Neural progenitor cell (in vitro differentiated cells): Measurements from ENCODE around the gene EFNA5. TPM values are rescaled to one million over a fixed set of nuclear protein-coding genes. Genes with fewer than 3 reads are reported as not detected.
"Not testable (repeated sequence)": the region's sequence is repeated elsewhere in the genome, so short reads cannot be mapped to it uniquely, and the experiment has no call there.

ENCODE experiments used
- DNase-seq: peaks from one replicate; pipeline ENCODE4 v3.0.0-alpha.2; 2016; ENCODE audit warnings: low spot score
- H2AFZ ChIP-seq: fragments of 200-600 bp; sonication (generic); replicated peaks from 2 replicates; pipeline ENCODE4 v1.6.1; 2016; ENCODE audit warnings: antibody characterized with exemption
- H3F3A ChIP-seq: fragments of 200-600 bp; sonication (generic); 2 replicates; pipeline ENCODE4 v1.6.1; 2016; ENCODE audit warnings: antibody characterized with exemption, low read depth
- H3K27ac ChIP-seq: fragments of 200-600 bp; sonication (generic); 2 replicates; pipeline ENCODE4 v1.5.1; 2016; ENCODE audit warnings: mild to moderate bottlenecking
- H3K27me3 ChIP-seq: fragments of 200-600 bp; sonication (generic); 2 replicates; pipeline ENCODE4 v1.6.1; 2016; ENCODE audit warnings: mild to moderate bottlenecking, moderate library complexity
- H3K36me3 ChIP-seq: fragments of 200-600 bp; sonication (generic); 2 replicates; pipeline ENCODE4 v1.5.1; 2016
- H3K4me1 ChIP-seq: fragments of 200-600 bp; sonication (generic); 2 replicates; pipeline ENCODE4 v1.6.1; 2016; ENCODE audit warnings: mixed run types
- H3K4me2 ChIP-seq: fragments of 200-600 bp; sonication (generic); 2 replicates; pipeline ENCODE4 v1.6.1; 2016
- H3K4me3 ChIP-seq: fragments of 200-600 bp; sonication (generic); 2 replicates; pipeline ENCODE4 v1.5.1; 2016
- H3K79me2 ChIP-seq: fragments of 200-600 bp; sonication (generic); 2 replicates; pipeline ENCODE4 v1.6.1; 2016; ENCODE audit warnings: low read depth
- H3K9ac ChIP-seq: fragments of 200-600 bp; sonication (generic); 2 replicates; pipeline ENCODE4 v1.6.1; 2016
- H3K9me3 ChIP-seq: fragments of 200-600 bp; sonication (generic); 2 replicates; pipeline ENCODE4 v1.5.1; 2016; ENCODE audit warnings: low read depth
- H4K20me1 ChIP-seq: fragments of 200-600 bp; sonication (generic); 2 replicates; pipeline ENCODE4 v1.6.1; 2016; ENCODE audit warnings: low read depth
- H3K27ac Mint-ChIP-seq: 3 replicates; pipeline ENCODE4 v1.8.0; 2021; ENCODE audit warnings: mixed read lengths
- H3K27me3 Mint-ChIP-seq: 2 replicates; pipeline ENCODE4 v1.8.0; 2022; ENCODE audit warnings: low read depth, mild to moderate bottlenecking, inconsistent platforms, moderate library complexity, mixed read lengths; ENCODE audit not compliant: insufficient read depth
- H3K36me3 Mint-ChIP-seq: 3 replicates; pipeline ENCODE4 v1.8.0; 2021; ENCODE audit warnings: mixed read lengths
- H3K4me1 Mint-ChIP-seq: 3 replicates; pipeline ENCODE4 v1.8.0; 2021; ENCODE audit warnings: mixed read lengths
- H3K4me3 Mint-ChIP-seq: 3 replicates; pipeline ENCODE4 v1.8.0; 2021; ENCODE audit warnings: mild to moderate bottlenecking, moderate library complexity, mixed read lengths
- H3K9me3 Mint-ChIP-seq: 3 replicates; pipeline ENCODE4 v1.8.0; 2020; ENCODE audit warnings: mixed read lengths
- CTCF ChIP-seq: fragments of 200-600 bp; sonication (generic); IDR thresholded peaks from 2 replicates; pipeline ENCODE4 v1.5.1; 2017; ENCODE audit warnings: antibody characterized with exemption, mild to moderate bottlenecking
- EZH2 ChIP-seq: fragments of 200-600 bp; sonication (generic); IDR thresholded peaks from 2 replicates; pipeline ENCODE4 v1.6.1; 2017; ENCODE audit warnings: antibody characterized with exemption, mild to moderate bottlenecking, moderate library complexity
- EZH2phosphoT487 ChIP-seq: fragments of 200-600 bp; sonication (generic); IDR thresholded peaks from 2 replicates; pipeline ENCODE4 v1.6.1; 2017; ENCODE audit warnings: antibody characterized with exemption
- total RNA-seq: library from RNA; depleted of rRNA; stranded (reverse); fragments of >200 nt; gene quantifications from 2 replicates; pipeline ENCODE4 v1.2.3, GENCODE V29; 2015; ENCODE audit warnings: low replicate concordance

EFNA5 gene
- total RNA-seq, 1 donor from 2014 or later, result 105 TPM

- Histone ChIP-seq H3F3A (no peaks in the 10 kb centered on the region), H3K79me2 (no peaks in the 10 kb centered on the region), H3K27ac (no peak overlapping the region), H4K20me1 (no peaks in the 10 kb centered on the region), H3K36me3 (no peaks in the 10 kb centered on the region), H3K9ac (no peak overlapping the region), H2AFZ (no peak overlapping the region), H3K4me1 (no peaks in the 10 kb centered on the region), H3K9me3 (no peaks in the 10 kb centered on the region), H3K4me3 (no peak overlapping the region), H3K27me3 (no peaks in the 10 kb centered on the region), H3K4me2 (no peak overlapping the region)
- no peak overlapping the region for H3K4me3 Mint-ChIP-seq
- no peaks in the 10 kb centered on the region for H3K36me3 Mint-ChIP-seq
- H3K4me1 Mint-ChIP-seq, result no peaks in the 10 kb centered on the region
- TF ChIP-seq CTCF (no peak), EZH2phosphoT487 (no peak), EZH2 (no peak)
- no peaks in the 10 kb centered on the region for H3K9me3 Mint-ChIP-seq
- no peak for DNase-seq
- H3K27me3 Mint-ChIP-seq, result peaks cover 4% of the 10 kb centered on the region
- no peak overlapping the region for H3K27ac Mint-ChIP-seq
Observed at GRCh38 chr5:107359033-107359915, 311.5 kb downstream of the EFNA5 start.

- Mint-ChIP-seq H3K27me3 (peaks cover 4% of the 10 kb centered on the region), H3K4me1 (no peaks in the 10 kb centered on the region), H3K27ac (no peak overlapping the region), H3K9me3 (peaks cover 1% of the 10 kb centered on the region), H3K36me3 (no peaks in the 10 kb centered on the region), H3K4me3 (no peak overlapping the region)
- DNase-seq, result no peak
- H3K4me2 ChIP-seq, result no peak overlapping the region
- TF ChIP-seq EZH2 (no peak), CTCF (no peak), EZH2phosphoT487 (no peak)
- no peak overlapping the region for H3K4me3 ChIP-seq
- H3K4me1 ChIP-seq, result no peaks in the 10 kb centered on the region
- no peaks in the 10 kb centered on the region for H3K27me3 ChIP-seq
- no peak overlapping the region for H3K27ac ChIP-seq
- no peaks in the 10 kb centered on the region for H3K9me3 ChIP-seq
- no peak overlapping the region for H3K9ac ChIP-seq
- no peaks in the 10 kb centered on the region for H4K20me1 ChIP-seq
- no peak overlapping the region for H2AFZ ChIP-seq
- H3F3A ChIP-seq, result no peaks in the 10 kb centered on the region
- no peaks in the 10 kb centered on the region for H3K36me3 ChIP-seq
- H3K79me2 ChIP-seq, result no peaks in the 10 kb centered on the region
Observed at GRCh38 chr5:107356891-107357290, 313.8 kb downstream of the EFNA5 start.

GRCh38 chr5:107352576-107352975, 318.2 kb downstream of the EFNA5 start:
- Histone ChIP-seq H3K27me3 (no peaks in the 10 kb centered on the region), H3K4me3 (no peak overlapping the region), H3K9ac (no peak overlapping the region), H3F3A (no peaks in the 10 kb centered on the region), H3K79me2 (no peaks in the 10 kb centered on the region), H3K4me2 (no peak overlapping the region), H3K9me3 (no peaks in the 10 kb centered on the region), H3K4me1 (no peaks in the 10 kb centered on the region), H4K20me1 (no peaks in the 10 kb centered on the region), H3K27ac (no peak overlapping the region), H3K36me3 (no peaks in the 10 kb centered on the region), H2AFZ (no peak overlapping the region)
- Mint-ChIP-seq H3K27ac (no peak overlapping the region), H3K9me3 (peaks cover 20% of the 10 kb centered on the region), H3K27me3 (peaks cover 5% of the 10 kb centered on the region), H3K36me3 (no peaks in the 10 kb centered on the region), H3K4me3 (no peak overlapping the region), H3K4me1 (no peaks in the 10 kb centered on the region)
- DNase-seq, result no peak
- TF ChIP-seq EZH2, result no peak
- peak; percentile 4 for TF ChIP-seq CTCF

- not testable (repeated sequence) for H3K4me1 ChIP-seq, H3K4me2 ChIP-seq, H3K27me3 ChIP-seq, H3K36me3 Mint-ChIP-seq, H3K9ac ChIP-seq, H3K27ac ChIP-seq, H3F3A ChIP-seq, H3K27ac Mint-ChIP-seq, H3K27me3 Mint-ChIP-seq, H3K36me3 ChIP-seq, H2AFZ ChIP-seq, H3K9me3 ChIP-seq, H3K79me2 ChIP-seq, H3K4me3 Mint-ChIP-seq, H4K20me1 ChIP-seq, DNase-seq, H3K4me3 ChIP-seq, H3K4me1 Mint-ChIP-seq
- peaks cover 48% of the 10 kb centered on the region for H3K9me3 Mint-ChIP-seq
Observed at GRCh38 chr5:107346580-107346979, 324.2 kb downstream of the EFNA5 start.
